GM12875 (cell line): ENCODE data around the gene SNAI1.
"Not testable (repeated sequence)": the region's sequence is repeated elsewhere in the genome, so short reads cannot be mapped to it uniquely, and the experiment has no call there.

Source experiments
- H3K4me3 ChIP-seq: one replicate; pipeline ENCODE4 v1.5.1; 2011; ENCODE audit warnings: low read depth, low read length, control low read depth
- CTCF ChIP-seq: IDR thresholded peaks from 2 replicates; pipeline ENCODE4 v1.5.1; 2011; ENCODE audit warnings: low read depth, mild to moderate bottlenecking, control low read depth, inconsistent platforms, low read length, moderate library complexity, borderline replicate concordance; ENCODE audit not compliant: insufficient read depth

Gene SNAI1

DNA sequence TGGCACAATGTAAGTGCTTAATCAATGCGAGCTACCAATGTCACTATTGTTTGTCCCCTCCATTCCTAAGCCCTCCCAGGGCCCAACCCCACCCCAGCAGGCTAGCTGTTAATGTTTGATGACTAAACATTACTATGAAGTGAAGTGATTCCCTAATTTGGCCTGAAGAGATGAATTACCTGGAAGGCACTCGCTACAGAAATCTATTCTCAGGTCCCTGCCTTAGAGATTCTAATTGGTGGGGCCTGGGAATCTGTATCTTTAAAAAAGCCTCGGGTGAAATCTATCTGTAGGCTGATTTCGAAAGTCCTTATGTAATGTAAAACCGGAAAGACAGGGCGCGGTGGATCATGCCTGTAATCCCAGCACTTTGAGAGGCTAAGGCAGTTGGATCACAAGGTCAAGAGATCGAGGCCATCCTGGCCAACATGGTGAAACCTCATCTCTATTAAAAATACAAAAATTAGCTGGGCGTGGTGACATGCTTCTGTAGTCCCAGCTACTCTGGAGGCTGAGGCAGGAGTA lies 16.9 kb upstream of the SNAI1 start:
- no peak overlapping the region for H3K4me3 ChIP-seq
- TF ChIP-seq CTCF, result no peak

- no peak for TF ChIP-seq CTCF
These were observed 15.9 kb upstream of the SNAI1 start for GRCh38 chr20:49966861-49967260.

GRCh38 chr20:49969234-49969633 lies 13.5 kb upstream of the SNAI1 start:
- TF ChIP-seq CTCF, result no peak

More at GRCh38 chr20:49966861-49967260, 15.9 kb upstream of the SNAI1 start:
- no peak overlapping the region for H3K4me3 ChIP-seq

GRCh38 chr20:49969946-49970345 lies 12.8 kb upstream of the SNAI1 start:
- TF ChIP-seq CTCF, result no peak
- H3K4me3 ChIP-seq, result no peak overlapping the region

More at GRCh38 chr20:49969234-49969633, 13.5 kb upstream of the SNAI1 start:
- no peak overlapping the region for H3K4me3 ChIP-seq

DNA sequence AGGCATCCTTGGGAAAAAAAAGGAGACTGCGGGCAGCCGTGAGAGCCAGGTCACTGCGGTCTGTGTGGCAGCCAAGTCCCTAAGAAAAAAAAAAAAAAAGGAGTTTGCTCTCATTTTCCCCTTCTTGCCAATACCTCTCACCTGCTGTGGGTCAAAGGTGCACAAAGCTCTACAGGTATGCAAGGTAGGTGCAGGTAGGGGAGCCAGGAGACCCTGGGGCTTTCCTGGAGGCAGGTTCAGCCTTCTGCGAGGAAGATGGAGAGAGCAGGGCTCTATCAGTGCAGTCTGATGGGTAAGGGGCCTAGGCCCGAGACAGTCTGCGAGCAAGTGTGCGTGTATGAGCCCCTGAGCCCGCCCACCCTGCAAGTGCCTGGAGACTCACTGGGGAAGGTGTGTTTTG lies 12.3 kb upstream of the SNAI1 start:
- TF ChIP-seq CTCF, result no peak

DNA sequence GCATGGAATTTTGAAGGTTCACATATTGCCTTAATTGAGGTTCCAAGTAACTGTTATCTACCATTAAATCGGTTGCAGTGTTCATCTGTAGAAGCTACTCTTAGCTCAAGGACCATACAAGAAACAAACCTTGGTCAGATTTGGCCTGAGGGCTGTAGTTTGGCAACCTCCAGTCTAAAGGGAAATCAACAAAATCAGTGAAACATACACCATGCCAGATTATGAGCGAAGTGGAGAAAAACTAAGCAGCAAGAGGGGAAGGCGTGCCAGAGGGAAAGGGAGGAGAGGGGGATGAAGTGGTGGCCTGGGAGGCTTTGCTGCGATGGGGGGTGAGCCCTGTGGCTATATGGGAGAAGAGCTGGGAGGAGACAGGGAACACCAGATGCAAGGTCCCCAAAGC lies 8.8 kb upstream of the SNAI1 start:
- TF ChIP-seq CTCF, result no peak

More for the DNA sequence above, 12.3 kb upstream of the SNAI1 start:
- no peak overlapping the region for H3K4me3 ChIP-seq

GRCh38 chr20:49976542-49976941 lies 6.2 kb upstream of the SNAI1 start:
- H3K4me3 ChIP-seq, result no peak overlapping the region
- TF ChIP-seq CTCF, result no peak

More for the DNA sequence above, 8.8 kb upstream of the SNAI1 start:
- no peak overlapping the region for H3K4me3 ChIP-seq

DNA sequence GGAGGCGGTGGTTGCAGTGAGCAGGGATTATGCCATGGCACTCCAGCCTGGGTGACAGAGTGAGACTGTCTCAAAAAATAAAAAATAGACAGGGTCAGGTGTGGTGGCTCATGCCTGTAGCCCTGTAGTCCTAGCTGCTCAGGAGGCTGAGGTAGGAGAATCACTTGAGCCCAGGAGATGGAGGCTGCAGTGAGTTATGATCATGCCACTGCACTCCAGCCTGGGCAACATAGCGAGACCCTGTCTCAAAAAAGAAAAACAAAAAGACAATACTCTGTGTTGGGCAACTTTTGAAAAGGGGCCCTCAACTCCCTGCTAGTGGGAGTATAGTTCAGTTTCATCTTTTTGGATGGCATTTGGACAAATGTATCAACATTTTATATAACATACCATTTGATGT lies 5.0 kb upstream of the SNAI1 start:
- not testable (repeated sequence) for H3K4me3 ChIP-seq
